22Rv1 (cell line): ENCODE results near the gene TBC1D1.
"Not testable (repeated sequence)": the region's sequence is repeated elsewhere in the genome, so short reads cannot be mapped to it uniquely, and the experiment has no call there.

ENCODE experiments used
- H3K27ac ChIP-seq: fragments of 450-650 bp; 2 replicates; pipeline ENCODE4 v1.5.1; 2017
- ZFX ChIP-seq: fragments of 450-650 bp; IDR thresholded peaks from 2 replicates; pipeline ENCODE4 v1.6.1; 2017; ENCODE audit warnings: antibody characterized with exemption, borderline replicate concordance
- TF ChIP-seq, protein P1 (sequence below): fragments of 450-650 bp; IDR thresholded peaks from 2 replicates; pipeline ENCODE4 v1.5.1; 2017; ENCODE audit warnings: mild to moderate bottlenecking

TBC1D1 gene

DNA sequence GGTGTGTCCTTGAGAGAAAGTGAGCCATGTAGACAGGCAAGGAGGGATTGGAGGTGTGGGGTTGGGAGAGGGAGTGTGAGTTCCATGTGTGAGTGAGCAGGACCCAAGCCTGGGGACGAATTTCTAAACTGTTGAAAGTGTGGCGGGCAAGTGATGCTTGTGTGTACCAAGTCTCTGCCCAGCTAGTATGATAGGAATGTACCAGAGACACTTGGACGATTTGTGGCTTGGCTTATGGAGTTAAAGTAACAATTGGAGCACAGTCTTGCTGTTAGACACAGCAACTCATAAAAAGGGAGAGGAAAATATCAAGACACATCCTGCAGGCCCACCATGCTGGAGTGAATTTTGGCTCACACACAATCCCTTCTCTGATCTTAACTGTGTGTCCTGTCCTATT is 77.9 kb downstream of the TBC1D1 start:
- no peak overlapping the region for H3K27ac ChIP-seq
- no peak for TF ChIP-seq ZFX
- TF ChIP-seq, protein P1, sequence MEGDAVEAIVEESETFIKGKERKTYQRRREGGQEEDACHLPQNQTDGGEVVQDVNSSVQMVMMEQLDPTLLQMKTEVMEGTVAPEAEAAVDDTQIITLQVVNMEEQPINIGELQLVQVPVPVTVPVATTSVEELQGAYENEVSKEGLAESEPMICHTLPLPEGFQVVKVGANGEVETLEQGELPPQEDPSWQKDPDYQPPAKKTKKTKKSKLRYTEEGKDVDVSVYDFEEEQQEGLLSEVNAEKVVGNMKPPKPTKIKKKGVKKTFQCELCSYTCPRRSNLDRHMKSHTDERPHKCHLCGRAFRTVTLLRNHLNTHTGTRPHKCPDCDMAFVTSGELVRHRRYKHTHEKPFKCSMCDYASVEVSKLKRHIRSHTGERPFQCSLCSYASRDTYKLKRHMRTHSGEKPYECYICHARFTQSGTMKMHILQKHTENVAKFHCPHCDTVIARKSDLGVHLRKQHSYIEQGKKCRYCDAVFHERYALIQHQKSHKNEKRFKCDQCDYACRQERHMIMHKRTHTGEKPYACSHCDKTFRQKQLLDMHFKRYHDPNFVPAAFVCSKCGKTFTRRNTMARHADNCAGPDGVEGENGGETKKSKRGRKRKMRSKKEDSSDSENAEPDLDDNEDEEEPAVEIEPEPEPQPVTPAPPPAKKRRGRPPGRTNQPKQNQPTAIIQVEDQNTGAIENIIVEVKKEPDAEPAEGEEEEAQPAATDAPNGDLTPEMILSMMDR = no peak

DNA sequence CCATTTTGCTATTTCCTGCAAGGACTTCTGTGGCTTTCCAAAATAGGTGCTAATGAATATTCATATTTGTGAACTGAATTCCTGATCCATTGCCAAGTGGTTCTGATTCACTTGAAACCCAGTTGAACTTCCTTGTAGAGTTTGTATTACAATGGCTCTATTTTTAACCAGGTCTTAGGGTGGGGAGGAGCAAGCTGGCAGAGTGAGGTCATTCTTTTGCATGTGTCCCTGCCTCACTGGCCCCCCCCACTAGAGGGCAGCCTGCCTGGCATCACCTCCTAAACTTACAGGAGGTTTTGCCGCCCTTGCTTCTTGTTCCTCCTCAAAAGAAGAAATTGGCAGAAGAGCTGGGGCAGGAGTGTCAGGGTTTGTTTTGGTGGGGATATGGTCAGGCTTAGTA is 79.8 kb downstream of the TBC1D1 start:
- no peak for TF ChIP-seq ZFX
- TF ChIP-seq, protein P1 = peak; percentile 79

DNA sequence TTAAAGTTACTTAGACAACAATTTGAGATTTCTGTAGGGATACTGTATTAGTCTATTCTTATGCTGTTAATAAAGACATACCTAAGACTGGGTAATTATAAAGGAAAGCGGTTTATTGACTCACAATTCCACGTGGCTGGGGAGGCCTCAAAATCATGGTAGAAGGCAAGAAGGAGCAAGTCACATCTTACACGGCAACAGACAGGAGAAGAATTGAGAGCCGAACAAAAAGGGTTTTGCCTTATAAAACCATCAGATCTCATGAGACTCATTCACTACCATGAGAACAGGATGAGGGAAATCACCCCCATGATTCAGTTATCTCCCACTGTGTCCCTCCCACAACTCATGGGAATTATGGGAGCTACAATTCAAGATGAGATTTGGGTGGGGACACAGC is 80.3 kb downstream of the TBC1D1 start:
- no peak overlapping the region for H3K27ac ChIP-seq
- TF ChIP-seq ZFX = no peak
- TF ChIP-seq, protein P1 = no peak

More for the DNA sequence above, 79.8 kb downstream of the TBC1D1 start:
- no peak overlapping the region for H3K27ac ChIP-seq

DNA sequence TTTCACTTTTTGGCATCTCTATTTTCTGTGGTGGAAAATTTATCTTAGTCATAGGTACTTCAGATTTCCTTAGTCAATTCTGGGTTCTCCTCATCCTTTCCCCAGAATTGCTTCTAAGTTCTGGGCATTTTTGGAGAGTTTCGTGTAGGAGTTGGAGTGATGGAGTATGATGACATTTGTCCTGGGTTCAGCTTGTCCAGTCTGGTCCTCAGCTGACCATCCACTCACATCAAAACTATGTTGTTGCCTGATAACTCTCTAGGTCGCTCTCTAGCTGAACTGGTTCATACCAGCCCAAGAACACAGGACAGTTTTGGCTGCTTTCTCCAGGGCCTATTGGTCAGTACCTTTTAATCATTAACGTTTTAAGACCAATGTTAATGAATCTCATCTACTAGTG is 82.6 kb downstream of the TBC1D1 start:
- no peak for TF ChIP-seq ZFX
- TF ChIP-seq, protein P1 = no peak
- H3K27ac ChIP-seq = no peak overlapping the region

DNA sequence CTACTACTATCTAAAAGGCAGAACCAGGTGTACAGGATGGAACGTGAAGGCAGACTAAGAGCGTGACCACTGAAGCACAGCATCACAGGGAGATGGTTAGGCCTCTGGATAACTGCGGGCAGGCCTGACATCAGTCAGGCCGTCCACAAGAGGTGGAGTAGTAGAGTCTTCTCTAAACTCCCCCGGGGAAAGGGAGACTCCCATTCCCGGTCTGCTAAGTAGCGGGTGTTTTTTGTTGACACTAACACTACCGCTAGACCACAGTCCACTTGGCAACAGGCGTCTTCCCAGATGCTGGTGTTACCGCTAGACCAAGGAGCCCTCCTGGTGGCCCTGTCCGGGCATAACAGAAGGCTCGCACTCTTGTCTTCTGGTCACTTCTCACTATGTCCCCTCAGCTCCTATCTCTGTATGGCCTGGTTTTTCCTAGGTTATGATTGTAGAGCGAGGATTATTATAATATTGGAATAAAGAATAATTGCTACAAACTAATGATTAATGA is 84.5 kb downstream of the TBC1D1 start:
- H3K27ac ChIP-seq = not testable (repeated sequence)

DNA sequence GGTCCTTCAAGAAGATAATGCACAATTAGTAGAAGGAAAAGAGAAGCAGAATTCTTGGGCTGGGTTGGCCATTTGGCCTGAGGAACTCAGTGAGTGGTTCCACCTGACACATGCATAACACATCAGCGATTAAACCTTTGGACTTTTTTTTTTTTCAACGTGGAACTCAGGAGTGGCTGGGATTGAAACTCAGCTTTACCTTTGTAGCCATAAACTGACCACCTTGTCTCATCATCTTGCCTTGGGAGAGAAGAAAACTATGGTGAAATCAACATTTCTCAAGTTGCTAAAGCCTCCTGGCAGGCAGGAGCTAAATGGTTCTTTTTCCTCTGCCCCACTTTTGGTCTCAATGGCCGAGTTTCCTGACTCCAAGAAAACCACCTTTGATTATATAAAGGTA is 85.6 kb downstream of the TBC1D1 start:
- peak overlapping the region; percentile 54; the same call in 1 of the 2 replicates for H3K27ac ChIP-seq
- TF ChIP-seq, protein P1 = no peak
- TF ChIP-seq ZFX = no peak

DNA sequence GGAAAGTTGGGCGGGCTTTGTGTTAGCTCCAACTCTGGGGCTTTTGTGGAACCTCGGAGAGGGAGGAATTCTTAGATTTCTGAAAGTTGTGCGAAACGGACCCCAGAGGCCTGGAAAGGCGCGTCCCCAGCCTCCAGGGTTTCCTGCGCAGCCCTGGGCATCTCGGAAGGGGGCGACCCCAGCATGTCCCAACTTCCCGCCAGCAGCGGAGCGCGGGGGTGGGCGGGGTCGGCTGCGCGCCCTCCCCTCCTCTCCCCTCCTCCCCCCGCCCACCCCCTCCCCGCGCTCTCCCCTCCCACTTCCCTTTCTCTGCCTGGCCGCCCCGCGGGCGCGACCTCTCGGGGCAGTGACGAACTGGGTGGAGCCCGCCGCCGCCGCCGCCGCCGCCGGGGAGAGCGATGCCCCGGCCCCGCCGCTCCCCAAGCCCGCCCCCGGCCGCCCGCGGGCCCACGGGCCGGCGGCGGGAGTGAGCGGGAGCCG is 86.1 kb downstream of the TBC1D1 start:
- no peak for TF ChIP-seq ZFX
- TF ChIP-seq, protein P1 = no peak
- peak overlapping the region; percentile 54 for H3K27ac ChIP-seq
